Left renal pelvis (tissue), 4 donors: ENCODE measurements around the gene ATP1A3. TPM values are rescaled to one million over a fixed set of nuclear protein-coding genes. Genes with fewer than 3 reads are reported as not detected.
A peak's percentile ranks its signal among the peaks of the same experiment; 100 is the strongest.
"Not testable (repeated sequence)": the region's sequence is repeated elsewhere in the genome, so short reads cannot be mapped to it uniquely, and the experiment has no call there.

Experiments
- DNase-seq, 4 donors: peaks; one replicate each; pipeline ENCODE4 v3.0.0-alpha.2; 2013; ENCODE audit warnings: low read depth in 4 of 4, low spot score in 3 of 4
- polyA plus RNA-seq, 4 donors: library from polyadenylated mRNA; unstranded; fragments of 120-200 nt; gene quantifications; one replicate each; pipeline ENCODE4 v1.2.1, GENCODE V29; 2013; ENCODE audit not compliant: insufficient read length in 4 of 4

The ATP1A3 gene
- polyA plus RNA-seq, 4 donors: 0.26 to 0.69 (median 0.60) TPM; not detected in 1

DNA sequence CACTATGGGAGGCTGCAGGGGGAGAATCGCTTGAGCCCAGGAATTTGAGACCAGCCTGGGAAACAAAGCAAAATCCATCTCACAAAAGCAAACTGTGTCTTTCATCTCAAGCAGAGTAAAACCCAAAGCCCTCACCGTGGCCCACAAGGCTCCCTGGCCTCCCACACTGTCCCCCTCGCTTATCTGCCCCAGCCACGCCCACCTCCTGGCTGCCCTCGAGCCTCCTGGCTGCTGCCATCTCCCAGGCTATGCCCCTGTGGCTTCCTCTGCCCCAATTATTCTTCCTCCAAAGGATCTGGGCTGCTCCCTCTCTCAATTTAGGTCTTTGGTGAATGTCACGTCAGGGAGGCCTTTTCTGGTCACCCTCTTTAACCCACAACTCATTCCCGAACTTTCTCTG lies 38.5 kb downstream of the ATP1A3 start:
- no peak for DNase-seq

DNA sequence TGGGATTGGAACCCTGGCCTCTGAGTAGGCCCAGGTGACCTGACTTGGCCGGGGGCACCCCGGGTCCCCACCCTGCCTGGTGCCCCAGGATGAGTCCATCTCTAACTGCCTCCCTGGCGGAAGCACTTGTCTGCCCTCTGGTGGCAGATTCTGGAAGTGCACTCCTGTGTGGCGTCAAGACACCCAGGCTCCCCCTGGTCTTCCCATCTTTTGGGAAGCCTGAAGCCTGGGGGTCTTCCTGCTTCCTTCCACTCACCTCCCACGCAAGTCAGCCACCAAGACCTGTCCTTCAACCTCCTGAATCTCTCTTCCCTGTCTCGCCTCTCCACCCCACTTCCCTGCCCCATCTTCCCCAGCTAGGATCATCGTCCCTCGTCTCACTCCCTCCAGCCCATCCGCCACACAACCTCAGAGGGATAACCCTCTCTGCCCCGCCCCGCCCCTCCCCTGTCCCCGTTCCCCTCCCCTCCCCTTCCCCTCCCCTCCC lies 42.3 kb downstream of the ATP1A3 start:
- peak in 1 of 4 donors; percentile 53 for DNase-seq

DNA sequence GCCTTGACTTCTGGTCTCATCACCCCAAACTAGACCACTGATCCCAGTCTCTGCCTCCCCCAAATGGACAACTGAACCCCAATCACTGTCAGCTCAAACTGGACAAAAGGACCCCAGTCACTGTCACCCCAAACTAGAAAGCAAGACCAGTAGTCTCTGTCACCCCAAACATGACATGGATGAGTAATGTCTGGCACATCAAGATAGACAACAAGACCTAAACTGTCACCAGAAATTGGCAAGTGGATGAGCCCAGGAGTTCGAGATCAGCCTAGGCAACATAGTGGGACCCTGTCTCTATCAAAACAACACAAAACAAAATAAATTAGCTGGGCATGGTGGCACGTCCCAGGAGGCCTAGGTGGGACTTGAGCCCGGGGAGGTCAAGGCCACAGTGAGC lies 46.9 kb downstream of the ATP1A3 start:
- DNase-seq: no peak

DNA sequence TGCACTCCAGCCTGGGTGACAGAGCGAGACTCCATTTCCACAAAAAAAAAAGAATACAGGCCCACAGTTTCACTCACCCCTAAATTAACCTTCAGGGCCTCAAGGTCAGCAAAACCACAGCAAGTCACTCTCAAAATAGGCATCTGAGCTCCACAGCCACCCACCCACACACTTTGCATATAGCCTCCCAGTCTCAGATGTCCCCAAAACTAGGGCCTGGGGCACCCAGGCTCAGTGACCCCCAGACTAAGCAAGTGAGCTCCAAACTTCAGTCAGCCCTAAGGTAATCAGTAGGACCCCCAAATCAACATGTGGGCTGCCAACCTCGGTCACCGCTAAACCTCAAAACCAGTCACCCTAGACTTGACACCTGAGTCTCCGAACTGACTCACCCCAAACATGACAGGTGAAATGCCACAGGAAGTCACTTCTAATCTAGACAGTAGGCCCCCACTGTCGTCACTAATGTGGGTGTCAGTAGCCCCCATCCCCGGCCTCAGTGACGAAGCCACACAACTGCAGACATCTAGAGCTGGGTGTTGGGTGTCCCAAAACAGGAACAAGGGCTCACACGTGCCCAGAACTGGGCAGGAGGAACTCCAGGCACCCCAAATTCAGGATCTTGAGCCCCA lies 48.8 kb downstream of the ATP1A3 start:
- no peak for DNase-seq

DNA sequence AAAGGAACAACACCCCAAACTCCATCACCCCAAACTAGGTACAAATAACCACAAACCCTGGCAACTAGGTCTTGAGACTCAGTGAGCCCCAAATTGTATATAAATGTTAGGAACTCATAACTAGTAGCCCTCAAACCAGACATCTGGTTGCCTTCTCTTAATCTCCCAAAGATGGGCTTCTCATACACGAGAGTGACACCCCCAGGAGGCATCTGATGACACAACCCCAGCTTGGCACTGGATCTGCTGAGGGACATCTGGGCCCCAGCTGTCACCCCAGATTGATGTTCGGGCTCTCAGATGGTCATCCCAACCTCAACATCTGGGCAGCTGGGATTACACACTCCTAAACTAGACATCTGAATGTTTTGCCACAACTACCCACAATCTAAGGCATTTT lies 49.7 kb downstream of the ATP1A3 start:
- no peak for DNase-seq

DNA sequence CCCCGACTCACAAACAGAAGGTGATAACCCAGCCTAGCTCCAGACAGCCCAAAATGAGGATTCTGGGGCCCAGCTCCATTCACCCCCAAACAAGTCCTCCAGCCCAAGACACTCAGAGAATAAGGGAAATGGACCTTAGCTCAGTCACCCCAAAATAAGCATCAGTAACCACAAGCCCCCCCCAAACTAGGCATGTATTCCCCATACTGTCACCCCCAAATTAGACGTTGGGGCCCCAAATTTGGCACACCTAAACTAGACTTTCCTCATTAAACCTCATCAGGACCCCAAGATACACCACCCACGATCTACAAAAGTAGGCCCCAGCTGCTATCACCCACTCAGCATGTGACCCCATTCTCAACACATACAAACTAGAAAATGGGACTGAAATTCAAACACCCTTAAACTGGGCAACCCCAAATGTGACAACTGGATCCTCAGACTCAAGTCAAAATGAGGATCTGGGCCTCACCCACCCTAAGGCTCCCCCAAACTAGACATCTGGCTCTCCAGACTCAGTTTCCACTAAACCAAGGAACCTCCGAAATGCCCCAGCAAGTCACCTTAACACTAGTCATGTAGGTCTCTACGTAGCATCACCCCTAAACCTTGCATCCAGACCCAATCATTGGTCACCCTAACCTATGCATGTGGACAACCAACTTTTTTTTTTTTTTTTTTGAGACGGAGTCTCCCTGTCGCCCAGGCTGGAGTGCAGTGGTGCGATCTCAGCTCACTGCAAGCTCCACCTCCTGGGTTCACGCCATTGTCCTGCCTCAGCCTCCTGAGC lies 52.4 kb downstream of the ATP1A3 start:
- no peak for DNase-seq

DNA sequence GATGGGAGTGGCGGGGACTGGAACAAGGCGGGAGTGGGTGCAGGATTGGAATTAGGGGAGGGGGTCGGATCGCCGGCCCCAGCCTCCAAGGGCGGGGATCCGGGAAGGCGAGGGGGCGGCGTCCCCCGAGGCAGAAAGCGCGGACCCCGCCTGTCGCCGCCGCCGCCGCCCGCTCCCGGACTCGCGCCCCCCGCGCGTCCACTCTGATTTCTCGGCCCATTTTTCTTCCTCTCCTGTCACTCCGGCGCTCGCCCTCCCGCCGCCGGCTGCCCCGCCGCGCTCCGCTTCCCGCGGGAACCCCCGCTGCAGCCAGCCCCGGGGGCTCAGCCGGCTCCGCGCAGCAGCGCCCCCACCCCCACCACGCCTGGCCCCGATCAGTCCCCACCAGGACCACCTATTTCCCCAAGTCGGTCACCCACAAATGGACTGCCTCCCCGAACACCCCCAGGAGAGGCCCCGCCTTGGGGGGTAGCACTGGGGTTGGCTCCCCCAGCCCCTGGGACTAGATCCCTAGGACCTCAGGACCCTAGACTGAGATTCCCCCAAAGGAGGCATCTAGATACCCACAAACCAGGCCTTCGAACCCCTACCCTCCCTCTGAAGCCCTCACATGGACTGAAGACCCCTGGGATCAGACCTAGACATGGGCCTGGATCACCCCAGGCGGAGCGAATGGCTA lies 53.2 kb downstream of the ATP1A3 start:
- no peak for DNase-seq

DNA sequence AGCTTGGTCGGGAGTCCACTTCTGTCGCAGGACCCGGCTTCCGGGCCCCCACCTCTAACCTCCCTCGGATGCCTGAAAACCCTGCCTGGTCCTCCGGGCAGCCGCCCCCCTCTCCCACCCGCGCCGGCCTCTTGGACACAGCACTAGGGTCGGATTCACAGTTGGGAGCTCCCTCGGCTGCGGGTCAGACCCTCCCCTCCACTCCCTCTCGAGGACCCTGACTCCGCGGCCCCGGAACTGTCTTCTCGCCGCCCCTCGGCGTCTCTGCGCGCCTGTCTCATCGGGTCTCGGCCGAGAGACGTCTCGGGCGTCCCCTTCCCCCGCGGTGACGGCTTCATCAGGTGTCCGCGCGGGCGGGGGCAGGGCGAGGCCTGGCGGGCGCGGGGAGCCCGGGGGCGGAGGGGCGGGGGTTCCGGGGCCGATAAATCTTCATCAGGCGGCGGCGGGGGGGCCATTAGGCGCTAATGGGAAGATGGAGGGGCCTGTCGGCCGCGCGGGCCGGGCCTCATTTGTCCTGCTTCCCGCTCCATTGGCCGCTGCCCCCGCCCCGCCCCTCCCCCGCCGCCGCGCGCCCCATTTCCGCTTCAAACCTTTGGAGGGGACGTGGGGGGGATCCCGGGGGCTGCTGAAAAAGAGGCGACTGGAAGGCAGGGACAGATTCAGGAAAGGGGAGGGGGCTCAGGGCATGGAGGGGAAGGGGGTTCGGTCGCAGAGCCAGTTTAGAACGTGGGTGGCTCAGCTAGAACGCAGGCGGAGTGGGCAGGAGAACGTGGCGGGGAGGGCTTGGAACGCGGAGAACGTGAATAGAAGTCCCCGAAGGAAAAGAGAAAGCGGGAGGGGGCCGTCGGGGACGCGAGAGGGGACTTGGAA lies 53.9 kb downstream of the ATP1A3 start:
- peak in 1 of 4 donors; percentile 45 for DNase-seq

DNA sequence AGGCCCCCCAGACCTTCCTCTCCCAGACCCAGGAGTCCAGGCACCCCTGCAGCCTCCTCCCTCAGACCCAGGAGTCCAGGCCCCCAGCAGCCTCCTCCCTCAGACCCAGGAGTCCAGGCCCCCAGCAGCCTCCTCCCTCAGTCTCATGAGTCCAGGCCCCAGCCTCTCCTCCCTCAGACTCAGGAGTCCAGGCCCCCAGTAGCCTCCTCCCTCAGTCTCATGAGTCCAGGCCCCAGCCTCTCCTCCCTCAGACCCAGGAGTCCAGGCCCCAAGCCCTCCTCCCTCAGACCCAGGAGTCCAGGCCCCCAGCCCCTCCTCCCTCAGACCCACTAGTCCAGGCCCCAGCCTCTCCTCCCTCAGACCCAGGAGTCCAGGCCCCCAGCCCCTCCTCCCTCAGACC lies 54.8 kb downstream of the ATP1A3 start:
- not testable (repeated sequence) for DNase-seq

DNA sequence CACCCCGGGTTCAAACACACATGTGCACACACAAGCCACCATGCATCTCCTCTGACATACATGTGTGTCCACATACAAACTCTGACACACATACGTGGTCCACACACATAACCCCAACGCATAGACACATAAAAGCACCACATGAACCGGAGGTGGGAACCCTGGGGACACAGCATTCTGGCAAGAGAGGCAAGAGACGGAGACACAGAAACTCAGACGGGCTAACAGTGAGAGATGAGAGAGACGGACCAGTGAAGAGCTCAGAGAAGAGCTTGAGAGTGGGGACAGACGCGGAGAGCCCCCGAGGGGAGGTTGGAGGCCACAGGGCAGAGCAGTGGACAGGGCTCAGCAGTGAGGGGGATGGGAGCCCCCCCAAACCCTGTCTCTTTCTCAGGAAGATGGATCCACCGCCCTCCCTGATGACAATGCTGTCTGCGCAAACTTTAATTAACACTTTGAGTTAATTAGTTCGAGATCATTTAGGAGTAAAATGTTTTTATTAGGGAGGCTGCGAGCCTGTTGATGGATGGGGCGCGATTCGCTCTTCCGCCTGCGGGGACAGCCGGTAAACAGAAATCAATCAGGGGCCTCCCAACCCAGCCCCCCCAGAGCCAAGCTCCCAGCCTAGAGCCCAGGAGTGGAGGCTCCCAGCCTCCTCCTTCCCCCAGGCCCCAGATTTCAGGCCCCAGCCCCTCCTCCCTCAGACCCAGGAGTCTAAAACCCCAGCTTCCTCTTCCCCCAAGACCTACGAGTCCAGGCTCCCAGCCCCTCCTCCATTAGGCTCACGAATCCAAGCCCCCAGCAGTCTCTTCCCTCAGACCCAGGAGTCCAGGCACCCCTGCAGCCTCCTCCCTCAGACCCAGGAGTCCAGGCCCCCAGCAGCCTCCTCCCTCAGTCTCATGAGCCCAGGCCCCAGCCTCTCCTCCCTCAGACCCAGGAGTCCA lies 56.2 kb downstream of the ATP1A3 start:
- DNase-seq: no peak

DNA sequence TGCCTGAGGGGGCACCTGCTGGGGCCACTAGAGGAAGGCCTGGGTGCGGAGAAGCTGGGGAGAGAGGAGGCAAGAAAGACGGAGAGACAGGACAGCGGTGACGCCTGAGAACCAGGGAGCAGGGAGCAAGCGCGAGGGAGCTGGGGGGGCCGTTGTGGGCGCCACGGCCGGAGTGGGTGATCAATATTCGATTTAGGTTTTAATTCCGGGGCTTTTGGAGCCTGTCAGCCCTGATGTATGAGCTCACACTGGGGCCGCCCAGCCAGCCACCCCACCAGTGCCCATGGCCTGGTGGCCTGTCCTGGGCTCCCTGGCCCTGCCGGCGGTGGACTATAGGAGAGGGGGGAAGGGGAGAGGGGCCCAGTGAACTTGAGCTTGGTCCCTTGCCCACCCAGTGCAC lies 57.1 kb downstream of the ATP1A3 start:
- no peak for DNase-seq

DNA sequence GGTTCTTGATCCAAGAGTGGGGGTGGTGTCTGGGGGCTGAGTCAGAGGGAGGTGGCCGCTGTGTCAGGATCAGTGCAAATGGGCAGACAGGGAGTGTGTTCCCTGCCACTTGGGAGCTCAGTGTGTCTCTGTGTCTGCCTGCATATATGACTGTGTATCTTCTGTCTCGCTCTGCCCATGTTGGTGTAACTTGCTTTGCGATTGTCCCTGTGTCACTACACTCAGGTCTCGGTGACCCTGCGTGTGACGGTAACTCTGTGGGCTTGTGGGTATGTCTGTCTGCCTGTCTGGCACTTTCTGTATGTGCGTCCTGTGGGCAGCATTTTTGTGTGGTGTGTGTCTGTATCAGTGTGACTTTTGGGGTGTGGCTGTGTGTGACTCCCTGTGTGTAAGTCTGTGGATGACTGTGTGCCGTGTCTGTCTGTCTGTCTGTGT lies 57.6 kb downstream of the ATP1A3 start:
- no peak for DNase-seq

DNA sequence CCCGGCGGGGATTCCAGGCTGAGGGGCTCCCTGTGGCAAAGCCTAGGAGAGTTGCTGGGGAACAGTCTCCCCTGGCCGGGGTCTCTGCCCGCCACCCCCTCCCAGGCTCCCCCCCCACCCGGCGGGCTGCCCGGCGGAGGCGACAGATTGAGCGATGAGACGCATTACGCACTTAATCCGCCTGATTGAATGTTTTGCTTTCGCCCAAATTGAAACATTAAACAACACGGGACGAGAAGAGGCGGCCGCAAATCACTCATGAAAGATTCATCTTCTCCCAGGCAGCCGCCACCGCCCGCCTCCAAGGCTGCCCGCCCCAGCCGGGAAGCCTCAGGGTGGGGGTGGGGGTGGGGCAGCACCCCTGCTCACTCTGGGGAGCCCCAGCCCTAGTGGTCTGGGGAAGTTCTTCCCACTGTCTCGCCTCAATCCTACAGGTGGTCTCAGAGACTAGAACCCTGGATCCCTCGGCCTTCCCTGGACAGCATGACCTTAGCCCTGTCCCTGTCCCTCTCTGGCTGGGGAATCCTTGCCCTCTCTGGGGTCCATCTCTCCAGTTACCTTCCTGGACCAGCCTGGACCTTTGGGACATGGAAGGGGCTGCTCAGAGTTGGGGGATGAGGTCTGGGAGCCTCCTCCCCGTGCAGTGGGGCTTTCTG lies 58.1 kb downstream of the ATP1A3 start:
- DNase-seq: no peak

DNA sequence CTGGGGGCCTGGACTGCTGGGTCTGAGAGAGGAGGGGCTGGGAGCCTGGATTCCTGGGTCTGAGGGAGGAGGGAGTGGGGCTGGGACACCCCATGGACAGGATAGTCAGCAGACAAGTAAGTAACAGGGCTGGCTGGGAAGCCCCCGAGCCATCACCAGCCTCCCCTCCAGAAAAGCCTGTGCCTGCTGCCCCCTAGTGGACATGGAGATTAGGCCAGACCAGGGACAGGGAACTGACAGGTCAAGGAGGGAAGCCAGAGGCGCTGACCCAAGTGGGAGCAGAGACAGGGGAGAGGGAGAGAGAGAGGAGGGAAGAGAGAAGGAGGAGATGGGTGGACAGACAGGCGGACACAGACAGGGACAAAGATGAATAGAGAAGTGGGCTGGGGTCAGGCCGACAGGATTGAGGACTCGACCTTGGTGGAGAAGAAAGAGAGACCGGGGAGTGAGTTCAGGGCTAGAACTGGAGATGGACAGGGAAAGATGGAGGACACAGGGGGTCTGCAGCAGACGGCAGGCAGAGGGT lies 59.1 kb downstream of the ATP1A3 start:
- DNase-seq: no peak

DNA sequence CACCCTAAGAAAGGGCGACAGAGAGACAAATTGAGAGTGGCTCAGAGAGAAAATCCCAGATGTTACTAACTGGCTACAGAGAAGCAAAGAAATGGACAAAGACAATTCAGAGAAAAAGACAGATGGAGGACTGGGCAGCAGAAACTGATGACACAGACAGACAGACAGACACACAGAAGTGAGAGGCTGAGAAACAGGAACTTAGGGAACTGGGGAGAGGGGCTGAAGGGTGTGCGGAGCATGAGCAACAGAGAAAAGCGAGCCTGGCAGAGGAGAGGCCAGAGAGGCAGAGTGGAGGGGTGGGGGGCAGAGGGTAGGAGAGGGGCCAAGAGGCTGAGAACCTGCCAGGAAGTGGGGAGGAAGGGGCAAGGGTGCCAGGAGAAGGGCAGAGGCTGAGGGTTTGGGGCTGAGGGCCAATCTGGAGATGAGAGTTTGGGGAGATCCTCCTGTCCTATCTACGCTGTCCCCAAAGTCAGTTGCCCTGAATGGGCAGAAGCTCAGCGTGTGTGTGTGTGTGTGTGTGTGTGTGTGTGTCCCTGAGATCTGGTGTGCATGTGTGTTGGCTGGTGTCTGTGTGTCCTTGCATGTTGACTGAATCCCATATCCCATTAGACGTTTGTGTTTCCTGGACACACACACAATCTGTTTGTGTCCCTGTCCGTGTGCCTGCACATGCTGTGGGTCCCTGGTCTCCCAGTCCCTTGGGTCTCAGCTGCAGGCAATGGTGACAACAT lies 60.2 kb downstream of the ATP1A3 start:
- no peak for DNase-seq

DNA sequence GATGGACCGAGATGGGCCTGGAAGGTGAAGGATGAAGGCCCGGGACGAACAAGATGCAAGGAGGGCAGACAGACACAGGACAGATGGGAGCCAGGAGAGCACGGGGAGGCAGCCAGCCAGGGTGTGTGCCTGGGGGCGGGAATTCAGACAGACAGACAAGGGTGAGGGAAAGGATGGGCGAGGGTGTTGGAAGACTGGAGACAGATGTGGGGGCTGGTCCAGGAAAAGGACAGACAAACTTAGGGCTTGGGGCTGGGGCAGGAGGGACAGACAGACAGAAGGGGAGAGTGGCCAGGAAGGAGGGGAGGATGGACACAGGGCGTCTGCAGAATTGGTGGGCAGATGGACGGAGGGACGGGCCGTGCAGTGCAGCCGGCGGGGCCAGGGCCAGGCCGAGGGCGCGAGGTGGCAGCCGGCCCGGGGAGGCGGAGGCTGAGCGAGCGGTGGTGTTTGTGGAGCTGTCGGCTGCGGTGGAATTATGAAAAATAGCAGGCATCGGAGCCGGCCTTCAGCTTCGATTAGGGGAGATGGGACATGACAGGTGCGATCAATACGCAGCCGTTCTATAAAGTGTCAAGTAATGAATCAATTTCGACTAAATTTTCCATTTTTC lies 61.2 kb downstream of the ATP1A3 start:
- DNase-seq: no peak

DNA sequence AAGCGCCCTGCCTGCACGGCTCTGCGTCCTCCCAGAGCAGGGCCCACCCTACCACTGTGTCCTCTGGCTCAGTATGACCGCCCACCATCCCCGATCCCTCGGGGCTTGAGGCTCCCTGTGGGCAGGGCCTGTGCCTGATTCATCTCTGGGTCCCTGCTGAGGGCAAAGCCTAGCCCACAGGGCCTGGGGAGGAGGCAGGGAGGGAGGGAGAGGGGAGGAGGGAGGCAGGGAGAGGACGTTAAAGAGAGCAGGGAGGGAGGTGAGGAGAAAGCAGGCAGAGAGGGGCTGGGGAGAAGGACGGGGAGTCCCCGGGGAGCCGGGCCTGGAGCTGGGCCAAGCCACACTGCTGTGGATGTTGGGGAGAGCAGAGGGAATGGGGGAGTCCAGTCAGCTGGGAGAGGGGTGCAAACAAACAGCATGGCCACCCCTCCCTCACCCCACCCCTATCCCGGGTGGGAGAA lies 61.7 kb downstream of the ATP1A3 start:
- DNase-seq: no peak
